ENCODE measurements around the gene DMRTB1.

The DMRTB1 gene

GRCh38 chr1:53438427-53439336 lies 20.5 kb upstream of the DMRTB1 start:
- no peak for DNase-seq

- DNase-seq = no peak
These were observed 19.6 kb upstream of the DMRTB1 start for GRCh38 chr1:53439337-53440207.

GRCh38 chr1:53440633-53441032 lies 18.6 kb upstream of the DMRTB1 start:
- no peak for DNase-seq

GRCh38 chr1:53442299-53442698 lies 16.9 kb upstream of the DMRTB1 start:
- DNase-seq = no peak

GRCh38 chr1:53446051-53446450 lies 13.1 kb upstream of the DMRTB1 start:
- no peak for DNase-seq

- no peak for DNase-seq
These were observed 11.8 kb upstream of the DMRTB1 start for GRCh38 chr1:53447413-53447812.

GRCh38 chr1:53448241-53448841 lies 10.9 kb upstream of the DMRTB1 start:
- no peak for DNase-seq

GRCh38 chr1:53449021-53449420 lies 10.2 kb upstream of the DMRTB1 start:
- no peak for DNase-seq

GRCh38 chr1:53449693-53450092 lies 9.5 kb upstream of the DMRTB1 start:
- no peak for DNase-seq

GRCh38 chr1:53450225-53450624 lies 9.0 kb upstream of the DMRTB1 start:
- peak in 1 of 2 experiments; percentile 20 for DNase-seq

GRCh38 chr1:53454019-53454418 lies 5.2 kb upstream of the DMRTB1 start:
- DNase-seq = no peak

GRCh38 chr1:53455364-53455991 lies 3.7 kb upstream of the DMRTB1 start:
- DNase-seq = no peak

- DNase-seq = no peak
These were observed 565 bp upstream of the DMRTB1 start for GRCh38 chr1:53458634-53459033.

- DNase-seq = no peak
These were observed 1.0 kb downstream of the DMRTB1 start for GRCh38 chr1:53460211-53460634.

GRCh38 chr1:53460666-53461322 lies 1.6 kb downstream of the DMRTB1 start:
- no peak for DNase-seq

- no peak for DNase-seq
These were observed 2.3 kb downstream of the DMRTB1 start for GRCh38 chr1:53461323-53462044.

GRCh38 chr1:53462193-53462592 lies 3.0 kb downstream of the DMRTB1 start:
- DNase-seq = no peak

- no peak for DNase-seq
These were observed 3.7 kb downstream of the DMRTB1 start for GRCh38 chr1:53462769-53463501.

GRCh38 chr1:53463961-53464899 lies 5.0 kb downstream of the DMRTB1 start:
- DNase-seq = no peak

Data from activated CD4-positive, alpha-beta T cell treated with anti-CD3 and anti-CD28 coated beads, Interleukin-2, amount 50 U/mL, for 48 hours (primary cell).